Esophagus squamous epithelium (tissue), 4 donors: Measurements from ENCODE around the gene GPD1.

Source experiments
- POLR2A ChIP-seq, 4 donors: fragments of 450-650 bp; IDR thresholded peaks; one replicate each; pipeline ENCODE4 v1.6.1; 2017; ENCODE audit warnings: antibody characterized with exemption in 4 of 4, mild to moderate bottlenecking in 4 of 4, moderate library complexity in 3 of 4
- TF ChIP-seq, protein P1 (sequence below), 6 experiments: fragments of 450-650 bp in 4 of 6; fragments of 200-600 bp in 2 of 6; sonication (generic) in 2 of 6; IDR thresholded peaks; one replicate each; pipeline ENCODE4 v1.5.1; 2016 to 2019; ENCODE audit warnings: antibody characterized with exemption in 6 of 6, mild to moderate bottlenecking in 4 of 6, moderate library complexity in 4 of 6

DNA sequence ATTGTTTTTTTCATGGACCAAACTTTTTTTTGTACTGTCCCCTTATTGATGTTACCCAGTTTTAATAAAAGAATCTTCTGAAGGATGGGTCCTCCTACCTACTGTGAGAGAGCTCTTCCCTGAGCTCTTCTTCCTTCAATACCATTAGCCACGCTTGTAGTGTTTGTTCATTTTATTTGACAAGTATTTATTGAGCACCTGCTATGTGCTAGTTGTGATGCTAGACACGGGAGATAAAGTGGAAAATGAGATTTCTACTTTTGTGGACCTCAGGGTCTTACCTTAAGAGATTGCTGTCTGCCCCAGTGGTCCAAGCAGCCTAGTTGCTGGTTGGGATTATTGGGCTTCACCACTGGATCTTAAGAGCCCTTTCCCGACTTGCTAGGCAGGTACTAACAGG, 3.2 kb upstream of the GPD1 start:
- TF ChIP-seq, protein P1, sequence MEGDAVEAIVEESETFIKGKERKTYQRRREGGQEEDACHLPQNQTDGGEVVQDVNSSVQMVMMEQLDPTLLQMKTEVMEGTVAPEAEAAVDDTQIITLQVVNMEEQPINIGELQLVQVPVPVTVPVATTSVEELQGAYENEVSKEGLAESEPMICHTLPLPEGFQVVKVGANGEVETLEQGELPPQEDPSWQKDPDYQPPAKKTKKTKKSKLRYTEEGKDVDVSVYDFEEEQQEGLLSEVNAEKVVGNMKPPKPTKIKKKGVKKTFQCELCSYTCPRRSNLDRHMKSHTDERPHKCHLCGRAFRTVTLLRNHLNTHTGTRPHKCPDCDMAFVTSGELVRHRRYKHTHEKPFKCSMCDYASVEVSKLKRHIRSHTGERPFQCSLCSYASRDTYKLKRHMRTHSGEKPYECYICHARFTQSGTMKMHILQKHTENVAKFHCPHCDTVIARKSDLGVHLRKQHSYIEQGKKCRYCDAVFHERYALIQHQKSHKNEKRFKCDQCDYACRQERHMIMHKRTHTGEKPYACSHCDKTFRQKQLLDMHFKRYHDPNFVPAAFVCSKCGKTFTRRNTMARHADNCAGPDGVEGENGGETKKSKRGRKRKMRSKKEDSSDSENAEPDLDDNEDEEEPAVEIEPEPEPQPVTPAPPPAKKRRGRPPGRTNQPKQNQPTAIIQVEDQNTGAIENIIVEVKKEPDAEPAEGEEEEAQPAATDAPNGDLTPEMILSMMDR (IDR thresholded peaks at IDR 0.05): no peak
- TF ChIP-seq POLR2A (IDR thresholded peaks at IDR 0.05): no peak
